GM18858 (cell line): ENCODE results near the gene LRRTM4.

ENCODE experiments used
- ATAC-seq: cut with Tn5 transposase; IDR thresholded peaks from one replicate; pipeline ENCODE4 v1.9.1; 2021; ENCODE audit not compliant: unreplicated experiment

The LRRTM4 gene

DNA sequence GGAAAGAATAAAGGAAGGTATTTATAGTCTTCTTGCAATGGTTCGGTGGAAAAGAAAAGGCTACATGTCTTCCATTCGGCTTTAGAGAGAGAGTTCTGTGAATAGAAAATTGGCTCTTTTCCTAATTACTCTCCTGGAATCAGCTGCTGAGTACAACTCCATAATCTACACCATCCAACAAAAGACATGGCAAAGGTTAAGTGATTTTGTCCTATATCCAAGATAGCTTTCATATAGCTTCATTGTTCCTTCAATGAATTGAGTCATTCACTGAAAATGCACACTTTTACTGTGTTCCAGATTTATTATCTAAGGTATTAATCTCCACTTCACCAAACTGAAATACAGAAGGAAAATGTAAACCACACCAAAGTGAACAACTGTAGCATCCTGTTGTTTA lies 514.5 kb downstream of the LRRTM4 start:
- ATAC-seq, result no peak

GRCh38 chr2:77005522-77005921 lies 516.7 kb downstream of the LRRTM4 start:
- no peak for ATAC-seq

DNA sequence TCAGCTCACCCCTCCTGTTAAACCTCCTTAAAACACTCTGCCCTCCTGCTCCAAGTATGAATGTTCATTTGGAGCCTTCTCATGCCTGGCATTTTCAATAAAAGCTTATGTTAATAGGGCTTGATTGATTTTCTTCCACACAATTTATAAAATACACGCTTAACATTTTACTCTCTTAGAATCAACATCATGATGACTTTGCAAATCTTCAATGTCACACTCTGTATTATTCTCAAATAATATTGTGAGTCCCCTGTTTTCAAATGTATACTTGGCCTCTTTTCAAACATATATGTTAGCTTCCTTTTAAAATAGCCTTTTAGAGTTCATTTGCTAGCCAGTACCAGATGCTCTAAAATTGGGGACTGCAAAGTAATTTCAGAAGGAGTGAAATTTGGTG lies 520.3 kb downstream of the LRRTM4 start:
- no peak for ATAC-seq

DNA sequence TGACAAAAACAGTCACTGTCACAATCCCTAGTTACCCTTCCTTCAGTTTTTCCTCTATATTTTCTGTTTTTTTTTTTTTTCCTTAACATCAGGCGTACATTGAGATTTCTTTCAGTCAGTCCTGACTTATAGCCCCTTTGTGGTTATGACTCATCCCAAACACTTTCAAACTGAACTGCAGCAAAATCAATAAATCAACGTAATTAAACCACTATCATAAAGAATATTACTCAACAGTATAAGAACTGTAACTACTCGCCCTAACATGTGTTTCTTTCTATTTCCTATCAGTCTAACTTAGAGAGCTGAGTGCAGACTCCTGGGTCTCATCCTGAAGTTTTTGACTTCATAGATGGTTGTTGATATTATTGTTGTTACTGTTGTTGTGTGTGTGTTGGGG lies 523.5 kb downstream of the LRRTM4 start:
- no peak for ATAC-seq

GRCh38 chr2:76998152-76998551 lies 524.0 kb downstream of the LRRTM4 start:
- ATAC-seq, result no peak

- ATAC-seq, result no peak
Observed at GRCh38 chr2:76997296-76997695, 524.9 kb downstream of the LRRTM4 start.

DNA sequence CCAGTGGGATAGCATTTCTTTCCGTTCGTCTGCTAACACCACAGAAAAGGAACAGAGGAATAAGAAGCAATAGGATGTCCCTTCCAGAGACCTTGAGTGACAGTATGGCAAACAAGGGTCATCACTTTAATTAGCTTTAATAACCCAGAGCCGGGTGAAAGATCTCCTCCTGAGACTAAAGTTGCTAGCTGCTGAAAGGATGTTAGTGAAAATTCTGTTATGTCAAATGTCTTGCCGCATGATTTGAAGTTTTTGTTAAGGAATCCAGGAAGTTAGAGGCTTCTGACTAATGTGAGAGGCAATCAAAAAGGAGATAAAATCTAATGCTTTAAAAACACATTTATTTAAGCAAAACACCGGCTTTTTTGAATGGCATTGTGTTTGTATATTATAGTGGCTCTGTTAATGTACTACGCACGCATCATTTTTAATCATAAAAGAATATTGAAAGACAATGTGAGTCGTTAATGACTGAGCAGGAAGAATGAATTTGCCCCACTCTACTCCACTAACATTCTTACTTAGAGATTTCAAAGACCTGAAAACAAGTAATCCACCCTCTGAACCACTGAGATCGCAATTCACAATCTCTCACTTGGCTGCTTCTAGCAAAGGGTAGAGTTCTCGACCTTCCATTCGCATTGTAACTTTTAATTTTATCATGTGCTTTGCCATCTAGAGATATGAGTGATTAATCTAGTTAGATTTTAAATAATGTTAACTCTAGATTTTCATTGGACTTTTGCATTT lies 536.6 kb downstream of the LRRTM4 start:
- no peak for ATAC-seq

- ATAC-seq, result no peak
Observed at GRCh38 chr2:76984359-76984758, 537.8 kb downstream of the LRRTM4 start.

- ATAC-seq, result no peak
Observed at GRCh38 chr2:76980067-76980787, 541.9 kb downstream of the LRRTM4 start.

DNA sequence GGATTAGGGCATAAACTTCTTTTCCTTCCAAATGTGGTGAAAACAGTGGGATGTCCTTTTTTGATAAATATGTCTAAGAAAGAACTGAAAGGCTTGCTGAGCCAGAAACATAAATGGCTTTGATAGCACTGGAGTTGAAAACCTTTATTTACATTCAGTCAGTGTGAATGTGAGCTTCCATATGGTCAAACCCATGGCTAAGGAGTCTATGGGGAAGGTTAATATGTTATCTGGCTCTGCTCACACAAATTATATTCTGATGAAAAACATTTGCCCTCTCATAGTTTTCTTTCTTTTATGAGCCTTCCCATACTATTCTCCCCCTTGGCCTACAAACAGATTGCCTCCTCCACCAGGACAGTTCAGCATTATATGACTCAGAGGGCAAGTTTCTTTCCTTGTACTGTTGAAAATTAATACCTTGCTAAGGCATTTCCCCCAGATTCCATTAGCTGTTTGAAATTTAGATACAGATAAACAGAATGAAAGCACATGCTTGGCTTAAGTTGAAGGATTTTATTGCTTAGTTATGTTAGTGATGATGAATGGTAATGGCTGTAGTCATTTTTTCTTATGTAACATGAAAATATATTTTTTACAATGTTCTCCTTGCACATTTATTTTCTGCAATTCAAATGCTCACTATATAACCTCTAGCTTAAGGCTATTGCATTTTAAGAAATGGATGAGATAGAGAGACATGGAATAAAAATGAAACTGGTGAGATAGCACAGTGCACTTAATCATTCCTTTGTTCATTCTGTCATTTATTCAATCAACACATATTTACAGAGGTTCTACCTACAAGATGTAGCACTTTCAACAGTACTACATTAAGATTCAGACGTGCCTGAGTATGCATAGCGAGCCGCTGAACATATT lies 544.1 kb downstream of the LRRTM4 start:
- no peak for ATAC-seq

DNA sequence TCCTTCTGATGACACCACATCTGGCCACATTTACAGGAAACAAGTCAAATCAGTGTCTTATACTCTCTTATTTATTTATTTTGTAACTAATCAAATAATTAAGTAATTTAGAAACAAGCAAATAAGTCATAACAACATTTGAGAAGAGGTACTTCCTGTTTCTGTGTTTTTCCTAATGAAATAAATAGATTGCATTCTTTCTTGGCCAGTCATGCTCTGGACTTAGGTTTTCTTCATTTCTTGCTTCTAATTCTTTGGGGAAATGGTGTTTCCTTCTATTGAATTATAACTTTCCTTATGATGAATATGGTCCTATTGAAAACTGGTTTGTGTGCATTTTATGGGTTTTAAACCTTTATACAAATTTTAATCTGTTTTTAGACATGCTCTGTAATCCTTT lies 546.4 kb downstream of the LRRTM4 start:
- no peak for ATAC-seq

- no peak for ATAC-seq
Observed at GRCh38 chr2:76973610-76974009, 548.6 kb downstream of the LRRTM4 start.

DNA sequence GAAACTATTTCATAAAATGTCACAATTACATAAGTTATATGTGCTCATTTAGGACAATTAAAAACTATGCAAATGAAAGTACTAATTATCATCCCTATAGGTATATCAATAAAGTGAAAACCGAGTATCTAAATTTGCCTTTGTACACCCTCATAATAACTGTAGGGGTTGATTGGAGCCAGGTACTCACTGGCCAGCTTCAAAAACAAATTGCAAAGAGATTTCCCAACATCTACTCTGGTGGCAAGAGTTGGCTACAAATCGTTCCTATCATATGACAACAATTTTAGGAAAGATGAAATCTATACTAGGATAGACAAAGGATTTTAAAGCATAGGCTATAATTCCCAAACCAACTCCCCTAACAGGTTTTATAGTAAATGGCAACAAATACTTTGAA lies 556.4 kb downstream of the LRRTM4 start:
- ATAC-seq, result no peak

GRCh38 chr2:76958749-76959148 lies 563.4 kb downstream of the LRRTM4 start:
- no peak for ATAC-seq

- ATAC-seq, result peak; percentile 93
Observed at GRCh38 chr2:76953733-76954347, 568.3 kb downstream of the LRRTM4 start.

DNA sequence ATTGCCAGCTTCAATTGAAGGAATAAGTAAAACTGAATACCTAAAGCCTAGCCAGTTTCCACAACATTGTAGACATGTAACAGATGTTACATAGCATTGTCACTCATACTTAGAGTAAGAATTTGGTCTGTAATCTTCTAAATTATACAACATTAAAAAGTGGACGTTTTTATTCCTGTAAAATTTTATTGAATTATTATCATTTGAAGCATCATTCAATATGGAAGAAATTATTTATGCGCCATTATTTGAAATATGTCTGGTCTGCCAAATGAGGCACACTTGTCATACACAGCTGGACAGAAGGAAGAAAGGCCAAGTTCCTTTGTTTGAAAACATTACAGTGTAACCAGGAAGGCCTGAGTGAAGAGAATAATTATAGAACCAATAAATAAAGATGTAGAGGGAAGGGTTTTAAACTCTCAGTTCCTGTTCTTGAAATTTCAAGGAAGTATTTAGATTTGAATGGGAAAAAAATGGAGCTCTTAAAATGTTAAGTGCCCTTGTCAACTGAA lies 575.5 kb downstream of the LRRTM4 start:
- ATAC-seq, result no peak

DNA sequence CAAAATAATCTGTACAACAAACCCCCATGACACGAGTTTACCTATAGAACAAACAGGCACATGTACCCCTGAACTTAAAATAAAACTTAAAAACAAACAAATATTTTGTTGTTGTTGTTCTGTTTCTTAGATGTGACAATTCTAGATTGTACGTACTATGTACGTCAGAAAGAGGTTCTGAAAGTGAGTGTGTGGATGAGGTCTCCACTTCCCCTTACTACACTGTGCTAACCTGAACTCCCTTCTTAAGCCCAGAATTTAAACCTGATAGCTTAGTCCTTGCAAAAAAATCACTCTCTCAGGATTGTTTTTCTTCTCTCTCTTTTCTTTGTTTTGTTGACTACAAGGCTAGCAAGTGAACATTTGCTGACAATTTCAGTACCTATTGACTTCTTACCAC lies 581.6 kb downstream of the LRRTM4 start:
- no peak for ATAC-seq

- ATAC-seq, result no peak
Observed at GRCh38 chr2:76938153-76938552, 584.0 kb downstream of the LRRTM4 start.

- no peak for ATAC-seq
Observed at GRCh38 chr2:76932550-76932949, 589.6 kb downstream of the LRRTM4 start.

DNA sequence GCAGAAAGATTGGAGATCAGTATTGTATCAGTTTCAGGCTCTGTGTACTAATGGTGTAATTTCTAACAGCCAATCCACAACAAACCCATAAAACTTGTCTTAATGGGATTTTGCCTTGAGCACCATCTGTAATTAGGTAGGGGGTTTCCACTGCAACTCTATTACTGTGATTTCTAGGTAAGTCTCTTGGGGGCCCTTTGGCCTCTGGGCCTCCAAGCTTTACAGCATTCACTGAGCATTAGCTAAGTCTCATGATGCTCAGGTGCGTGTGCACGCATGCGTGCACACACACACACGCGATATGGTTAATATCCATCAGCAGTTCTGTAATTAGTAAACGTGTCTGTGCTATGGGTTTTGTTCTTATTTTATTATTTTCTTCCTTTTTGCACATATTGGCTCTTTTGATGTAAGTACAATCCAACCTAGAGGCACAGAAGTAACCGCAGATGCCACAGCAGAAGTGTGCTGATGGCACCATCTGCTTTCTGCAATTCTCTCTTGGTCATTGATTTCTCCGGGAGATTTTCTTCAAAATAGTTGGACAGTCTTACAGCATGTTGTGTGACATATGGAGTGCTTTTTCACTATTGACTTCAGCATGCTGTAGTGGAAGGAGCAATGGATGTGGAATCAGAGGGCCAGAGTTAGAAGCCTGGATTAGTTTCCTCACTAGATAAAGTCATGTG lies 592.0 kb downstream of the LRRTM4 start:
- no peak for ATAC-seq
